PC-3 (cell line): ENCODE measurements around the gene EXOG. TPM values are rescaled to one million over a fixed set of nuclear protein-coding genes. Genes with fewer than 3 reads are reported as not detected.

Source experiments
- ATAC-seq: fragments of 200-7000 bp; cut with Tn5 transposase; 2 replicates; pipeline ENCODE4 v1.9.1; 2020; ENCODE audit warnings: mild to moderate bottlenecking, moderate library complexity
- BruUV-seq: library from RNA; stranded (reverse); fragments of 400-500 nt; replicated peaks from 2 replicates; lab custom pipeline; 2021; lab: Mats Ljungman, UMichigan
- CTCF ChIA-PET: fragments of 300-600 bp; sonication (Branson Sonifier 250); formaldehyde crosslinking; loops from one replicate; lab custom pipeline; 2022; ENCODE audit warnings: antibody characterized with exemption; lab: Charles Lee
- POLR2A ChIA-PET: fragments of 300-600 bp; sonication (Branson Sonifier 250); formaldehyde crosslinking; loops from one replicate; lab custom pipeline; 2022; ENCODE audit warnings: antibody characterized with exemption; ENCODE audit not compliant: unreplicated experiment; lab: Charles Lee
- DNase-seq: peaks from one replicate; pipeline ENCODE4 v3.0.0-alpha.2; 2015
- H2AFZ ChIP-seq: fragments of 300-600 bp; sonication (generic); 2 replicates; pipeline ENCODE4 v1.6.0; 2016; ENCODE audit warnings: antibody characterized with exemption, low read length
- H3F3A ChIP-seq: fragments of 300-600 bp; sonication (generic); one replicate; pipeline ENCODE4 v1.6.0; 2017; ENCODE audit warnings: antibody characterized with exemption, low read length, control low read depth, mild to moderate bottlenecking; ENCODE audit not compliant: unreplicated experiment
- H3K27ac ChIP-seq: fragments of 300-600 bp; sonication (generic); 2 replicates; pipeline ENCODE4 v1.5.1; 2016; ENCODE audit warnings: mild to moderate bottlenecking, low read length
- H3K27me3 ChIP-seq: fragments of 300-600 bp; sonication (generic); 2 replicates; pipeline ENCODE4 v1.6.1; 2016; ENCODE audit warnings: low read length, mixed read lengths
- H3K36me3 ChIP-seq: fragments of 300-600 bp; sonication (generic); 2 replicates; pipeline ENCODE4 v1.6.1; 2016; ENCODE audit warnings: low read depth, mixed run types, low read length, mixed read lengths
- H3K4me1 ChIP-seq: fragments of 300-600 bp; sonication (generic); 2 replicates; pipeline ENCODE4 v1.5.1; 2016; ENCODE audit warnings: low read length; ENCODE audit not compliant: insufficient read depth
- H3K4me2 ChIP-seq: fragments of 300-600 bp; sonication (generic); 2 replicates; pipeline ENCODE4 v1.6.0; 2016; ENCODE audit warnings: low read length
- H3K4me3 ChIP-seq: fragments of 300-600 bp; sonication (generic); 2 replicates; pipeline ENCODE4 v1.5.1; 2016; ENCODE audit warnings: mild to moderate bottlenecking, low read length, mixed read lengths
- H3K79me2 ChIP-seq: fragments of 300-600 bp; sonication (generic); 2 replicates; pipeline ENCODE4 v1.6.1; 2017; ENCODE audit warnings: low read length, mixed read lengths
- H3K9ac ChIP-seq: fragments of 300-600 bp; sonication (generic); 2 replicates; pipeline ENCODE4 v1.6.0; 2016; ENCODE audit warnings: mild to moderate bottlenecking, low read length
- H3K9me2 ChIP-seq: fragments of 300-600 bp; sonication (generic); replicated peaks from 2 replicates; pipeline ENCODE4 v1.6.1; 2016; ENCODE audit warnings: mixed run types, low read length, mixed read lengths
- H3K9me3 ChIP-seq: fragments of 300-600 bp; sonication (generic); 2 replicates; pipeline ENCODE4 v1.6.1; 2016; ENCODE audit warnings: low read length, mixed read lengths
- H4K20me1 ChIP-seq: fragments of 300-600 bp; sonication (generic); 2 replicates; pipeline ENCODE4 v1.6.1; 2016; ENCODE audit warnings: low read length, mixed read lengths
- CTCF ChIP-seq: fragments of 300-600 bp; sonication (generic); conservative IDR thresholded peaks from 2 replicates; pipeline ENCODE4 v1.5.1; 2017; ENCODE audit warnings: antibody characterized with exemption, low read depth, mild to moderate bottlenecking, low read length
- EZH2 ChIP-seq: fragments of 300-600 bp; sonication (generic); IDR thresholded peaks from one replicate; pipeline ENCODE4 v1.6.1; 2017; ENCODE audit warnings: antibody characterized with exemption, mild to moderate bottlenecking, low read length; ENCODE audit not compliant: unreplicated experiment
- EZH2phosphoT487 ChIP-seq: fragments of 300-600 bp; sonication (generic); IDR thresholded peaks from 2 replicates; pipeline ENCODE4 v1.6.1; 2018; ENCODE audit warnings: mild to moderate bottlenecking, antibody characterized with exemption, low read length, borderline replicate concordance
- intact Hi-C: fragments of 100-400 bp; cut with micrococcal nuclease; formaldehyde crosslinking; loops from 2 replicates; pipeline ENCODE4 v1.9.0; 2023
- total RNA-seq: library from RNA; depleted of rRNA; stranded (reverse); fragments of >200 nt; gene quantifications from 2 replicates; pipeline ENCODE4 v1.2.3, GENCODE V29; 2014

The EXOG gene
- total RNA-seq, 1 experiment from 2014 or later, result 10.0 TPM

GRCh38 chr3:38488949-38489348 is 7.2 kb upstream of the EXOG start:
- no peak for TF ChIP-seq CTCF
- TF ChIP-seq EZH2phosphoT487, result no peak
- TF ChIP-seq EZH2, result no peak
- DNase-seq (no peak), ATAC-seq (no peak)
- Histone ChIP-seq H3K4me1 (no peaks in the 10 kb centered on the region), H3K27me3 (no peaks in the 10 kb centered on the region), H3K36me3 (no peaks in the 10 kb centered on the region), H4K20me1 (no peaks in the 10 kb centered on the region), H3K4me2 (no peak overlapping the region), H3K4me3 (no peak overlapping the region), H3K9me3 (no peaks in the 10 kb centered on the region), H3K9ac (no peak overlapping the region), H3K79me2 (no peaks in the 10 kb centered on the region), H3K27ac (no peak overlapping the region), H2AFZ (no peak overlapping the region), H3F3A (no peaks in the 10 kb centered on the region), H3K9me2 (no peaks in the 10 kb centered on the region)
- intact Hi-C loops, result loop anchor here (10.0 kb wide), 1 partner anchor 484 kb away; no protein-coding TSS in a partner anchor
- BruUV-seq, result no TSS peak
- POLR2A ChIA-PET, result no interaction called here
- CTCF ChIA-PET, result interaction anchor here (0.9 kb wide), 1 partner anchor 355 kb away, joined by 9 read pairs; no protein-coding TSS in a partner anchor

DNA sequence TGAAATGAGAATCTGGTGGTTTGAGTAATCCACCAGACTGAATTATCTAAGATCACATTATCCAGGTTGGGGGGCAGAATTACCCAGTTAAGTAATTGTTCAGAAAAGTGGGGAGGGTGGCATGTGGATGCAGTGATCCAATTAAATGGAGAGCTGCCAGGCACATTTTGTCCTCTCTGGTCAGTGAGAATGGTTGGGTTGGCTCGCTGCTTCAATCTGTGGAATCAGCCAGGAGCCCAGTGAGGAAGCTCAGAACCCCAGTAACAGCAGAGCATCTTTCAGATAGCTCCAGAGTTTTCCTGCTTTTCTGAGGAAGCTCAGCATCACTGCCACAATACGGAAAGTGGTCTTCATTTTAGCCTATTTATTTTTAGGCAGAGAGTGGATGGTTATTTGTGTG is 6.4 kb upstream of the EXOG start:
- CTCF ChIA-PET, result interaction anchor here (0.9 kb wide), 1 partner anchor 355 kb away, joined by 9 read pairs; no protein-coding TSS in a partner anchor
- TF ChIP-seq EZH2phosphoT487, result no peak
- TF ChIP-seq CTCF, result no peak
- no peak for TF ChIP-seq EZH2
- Histone ChIP-seq H3K79me2 (no peaks in the 10 kb centered on the region), H3K9ac (no peak overlapping the region), H3K9me3 (no peaks in the 10 kb centered on the region), H3K27me3 (no peaks in the 10 kb centered on the region), H3K27ac (no peak overlapping the region), H3K4me1 (no peaks in the 10 kb centered on the region), H2AFZ (no peak overlapping the region), H3K9me2 (no peaks in the 10 kb centered on the region), H4K20me1 (no peaks in the 10 kb centered on the region), H3K4me3 (no peak overlapping the region), H3K4me2 (no peak overlapping the region), H3F3A (no peaks in the 10 kb centered on the region), H3K36me3 (no peaks in the 10 kb centered on the region)
- ATAC-seq (no peak), DNase-seq (no peak)
- intact Hi-C loops, result loop anchor here (10.0 kb wide), 1 partner anchor 485 kb away; no protein-coding TSS in a partner anchor
- POLR2A ChIA-PET, result no interaction called here
- no TSS peak for BruUV-seq

DNA sequence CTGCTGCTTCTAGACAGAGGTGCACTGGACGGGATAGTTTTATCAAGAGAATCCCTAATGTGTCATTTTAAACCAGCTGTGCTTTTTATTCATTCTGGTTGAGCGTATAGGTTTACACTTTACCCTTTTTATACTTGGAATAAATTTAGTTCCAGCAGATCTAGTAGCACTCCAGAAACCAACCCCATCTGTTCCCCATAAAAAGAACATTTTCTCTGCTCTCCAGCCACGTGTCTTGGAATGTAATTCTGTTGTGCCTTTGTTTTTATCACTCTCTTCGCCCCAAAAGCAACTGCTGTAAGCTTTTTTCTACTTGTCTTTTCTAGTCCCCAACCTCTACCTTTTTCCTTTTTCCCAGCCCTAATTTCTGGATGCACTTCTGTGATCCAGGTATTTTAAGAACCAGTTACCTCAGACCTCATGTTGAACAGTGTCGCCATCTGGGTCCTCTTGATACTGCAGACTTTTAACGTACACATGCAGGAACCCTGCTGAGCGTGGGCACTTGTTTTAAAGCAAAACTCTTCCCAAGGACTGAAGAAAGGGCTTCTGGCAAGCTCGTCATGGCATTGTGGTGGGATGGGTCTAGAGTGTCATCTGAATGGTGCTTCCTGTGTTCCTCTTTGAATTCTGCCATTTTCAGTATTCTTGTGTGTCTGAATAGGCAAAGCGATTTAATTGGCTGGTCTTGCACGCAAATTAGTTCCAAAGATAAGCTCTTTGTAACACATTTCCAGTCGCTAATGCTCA is 5.7 kb upstream of the EXOG start:
- Histone ChIP-seq H3K4me3 (no peak overlapping the region), H3K27ac (no peak overlapping the region), H3K9ac (no peak overlapping the region), H3K9me2 (no peaks in the 10 kb centered on the region), H3F3A (no peaks in the 10 kb centered on the region), H4K20me1 (no peaks in the 10 kb centered on the region), H3K9me3 (no peaks in the 10 kb centered on the region), H3K79me2 (no peaks in the 10 kb centered on the region), H3K36me3 (no peaks in the 10 kb centered on the region), H3K4me1 (peaks cover 7% of the 10 kb centered on the region; the same call in 1 of the 2 replicates), H3K27me3 (no peaks in the 10 kb centered on the region), H2AFZ (no peak overlapping the region), H3K4me2 (no peak overlapping the region)
- no peak for TF ChIP-seq EZH2phosphoT487
- no peak for TF ChIP-seq CTCF
- TF ChIP-seq EZH2, result no peak
- ChIA-PET CTCF (no interaction called here), POLR2A (no interaction called here)
- no TSS peak for BruUV-seq
- intact Hi-C loops, result no loop called here
- DNase-seq (no peak), ATAC-seq (no peak)
